ENCODE measurements around the gene PLOD3. TPM values are rescaled to one million over a fixed set of nuclear protein-coding genes. Genes with fewer than 3 reads are reported as not detected.

PLOD3 gene
- total RNA-seq, 2 experiments from 2014 or later = 18.8 to 19.7 TPM

- intact Hi-C loops (cut with micrococcal nuclease) = no loop called here
- no peaks in the 10 kb centered on the region for H3K9me3 Mint-ChIP-seq
- H3K36me3 Mint-ChIP-seq (ENCODE audit: low read depth) = peaks cover 11% of the 10 kb centered on the region
These were observed 5.0 kb upstream of the PLOD3 start for GRCh38 chr7:101222275-101222830.

DNA sequence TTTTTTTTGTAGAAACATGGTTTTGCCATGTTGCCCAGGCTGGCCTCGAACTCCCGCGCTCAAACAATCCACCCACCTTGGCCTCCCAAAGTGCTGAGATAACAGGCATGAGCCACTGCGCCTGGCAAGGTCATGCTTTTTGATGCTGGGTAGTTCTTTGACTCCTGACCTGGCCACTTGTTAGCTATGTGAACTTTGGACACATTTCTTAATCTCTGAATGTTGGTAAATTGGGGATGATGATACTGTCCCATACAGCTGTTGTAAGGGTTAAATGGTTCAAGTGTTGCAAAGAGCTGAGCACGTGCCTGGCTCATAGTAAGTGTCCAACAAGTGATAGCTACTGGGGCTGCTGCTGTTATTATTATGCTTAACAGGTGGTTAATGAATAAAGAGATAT lies 2.9 kb upstream of the PLOD3 start:
- no peak for DNase-seq
- intact Hi-C loops (cut with micrococcal nuclease) = no loop called here
- H3K9me3 Mint-ChIP-seq = no peaks in the 10 kb centered on the region
- peaks cover 35% of the 10 kb centered on the region for H3K4me1 Mint-ChIP-seq (ENCODE audit: low read depth)
- CTCF ChIA-PET = interaction anchor here (0.6 to 1.0 kb wide), 4 partner anchors 24 to 686 kb away, joined by 3 to 4 read pairs (median 3); no protein-coding TSS in a partner anchor
- H3K27ac Mint-ChIP-seq = no peak overlapping the region
- no peaks in the 10 kb centered on the region for H3K27me3 Mint-ChIP-seq (ENCODE audit: low read depth)
- no peak overlapping the region for H3K4me3 Mint-ChIP-seq
- H3K36me3 Mint-ChIP-seq (ENCODE audit: low read depth) = peaks cover 11% of the 10 kb centered on the region

More at GRCh38 chr7:101222275-101222830, 5.0 kb upstream of the PLOD3 start:
- no peak overlapping the region for H3K27ac Mint-ChIP-seq
- CTCF ChIA-PET = interaction anchor here (0.7 to 1.3 kb wide), 2 partner anchors 22 to 79 kb away, joined by 3 to 6 read pairs; no protein-coding TSS in a partner anchor
- H3K27me3 Mint-ChIP-seq (ENCODE audit: low read depth) = no peaks in the 10 kb centered on the region
- no peak overlapping the region for H3K4me3 Mint-ChIP-seq
- DNase-seq = no peak
- peaks cover 22% of the 10 kb centered on the region for H3K4me1 Mint-ChIP-seq (ENCODE audit: low read depth)

GRCh38 chr7:101218236-101219125 lies 1.1 kb upstream of the PLOD3 start:
- no peaks in the 10 kb centered on the region for H3K27me3 Mint-ChIP-seq (ENCODE audit: low read depth)
- peak overlapping the region; percentile 89 for H3K4me3 Mint-ChIP-seq
- peaks cover 35% of the 10 kb centered on the region for H3K4me1 Mint-ChIP-seq (ENCODE audit: low read depth)
- CTCF ChIA-PET = interaction anchor here (0.6 to 3.3 kb wide), 10 partner anchors 18 to 343 kb away, joined by 3 to 18 read pairs (median 7); partner anchors contain the start of genes FIS1 and MOGAT3
- H3K27ac Mint-ChIP-seq = peak overlapping the region; percentile 73
- DNase-seq = no peak
- no peaks in the 10 kb centered on the region for H3K9me3 Mint-ChIP-seq
- intact Hi-C loops (cut with micrococcal nuclease) = loop anchor here (1.0 kb wide), 3 partner anchors 27 to 343 kb away; partner anchors contain the start of genes FIS1 and SRRT
- peaks cover 4% of the 10 kb centered on the region for H3K36me3 Mint-ChIP-seq (ENCODE audit: low read depth)

GRCh38 chr7:101216860-101217387 lies 457 bp downstream of the PLOD3 start:
- CTCF ChIA-PET = interaction anchor here (0.9 to 3.3 kb wide), 7 partner anchors 24 to 158 kb away, joined by 3 to 18 read pairs (median 8); partner anchors contain the start of gene FIS1
- intact Hi-C loops (cut with micrococcal nuclease) = no loop called here
- Mint-ChIP-seq H3K4me3 (peak overlapping the region; percentile 89), H3K4me1 (ENCODE audit: low read depth) (peaks cover 35% of the 10 kb centered on the region), H3K9me3 (no peaks in the 10 kb centered on the region), H3K27ac (no peak overlapping the region), H3K36me3 (ENCODE audit: low read depth) (peaks cover 4% of the 10 kb centered on the region), H3K27me3 (ENCODE audit: low read depth) (no peaks in the 10 kb centered on the region)
- no peak for DNase-seq

DNA sequence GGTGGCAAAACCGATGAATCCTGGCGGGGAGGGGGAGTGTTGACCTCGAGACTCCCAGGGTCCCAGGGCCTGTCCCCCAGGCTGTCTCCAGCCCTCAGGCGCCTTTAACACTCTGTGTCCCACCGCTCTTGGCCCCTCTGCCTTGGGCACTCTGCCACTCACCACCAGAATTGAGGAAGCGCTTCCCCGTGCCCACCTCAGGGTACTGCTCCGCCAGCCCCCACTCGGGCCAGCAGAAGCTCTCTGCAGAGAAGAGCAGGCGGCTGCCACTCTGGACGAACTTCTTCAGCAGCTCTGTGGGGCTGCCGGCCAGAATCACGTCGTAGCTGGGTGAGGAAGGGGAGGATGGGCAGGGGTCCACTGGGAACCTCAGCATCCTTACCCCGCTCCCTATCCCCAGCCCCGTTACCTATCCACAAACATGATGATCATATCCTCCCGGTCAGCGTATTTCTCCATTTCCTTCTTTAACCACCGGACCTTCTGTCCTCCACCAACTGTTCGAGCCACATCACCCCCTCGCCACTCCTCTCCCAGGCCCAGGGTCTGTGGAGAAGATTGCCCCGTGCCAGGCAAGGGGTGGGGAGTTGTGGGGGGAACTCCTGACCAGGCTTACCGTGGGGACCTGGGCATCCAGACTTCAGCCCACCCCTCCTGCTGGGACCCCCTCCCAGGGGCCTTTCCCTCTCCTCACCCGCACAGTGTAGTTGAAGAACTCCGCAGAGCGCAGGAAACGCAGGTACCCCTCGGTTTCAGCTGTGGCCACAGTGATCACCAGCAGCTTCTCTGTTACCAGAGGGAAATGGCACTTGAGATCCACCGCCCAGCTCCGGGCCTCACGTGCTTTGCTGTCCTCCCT lies 1.2 kb downstream of the PLOD3 start:
- Mint-ChIP-seq H3K36me3 (ENCODE audit: low read depth) (peaks cover 4% of the 10 kb centered on the region), H3K27ac (no peak overlapping the region), H3K4me3 (peak overlapping the region; percentile 89), H3K27me3 (ENCODE audit: low read depth) (no peaks in the 10 kb centered on the region), H3K9me3 (no peaks in the 10 kb centered on the region), H3K4me1 (ENCODE audit: low read depth) (peaks cover 31% of the 10 kb centered on the region)
- intact Hi-C loops (cut with micrococcal nuclease) = no loop called here
- CTCF ChIA-PET = interaction anchor here (0.7 to 3.3 kb wide), 5 partner anchors 24 to 72 kb away, joined by 3 to 16 read pairs (median 8); no protein-coding TSS in a partner anchor
- DNase-seq = no peak

DNA sequence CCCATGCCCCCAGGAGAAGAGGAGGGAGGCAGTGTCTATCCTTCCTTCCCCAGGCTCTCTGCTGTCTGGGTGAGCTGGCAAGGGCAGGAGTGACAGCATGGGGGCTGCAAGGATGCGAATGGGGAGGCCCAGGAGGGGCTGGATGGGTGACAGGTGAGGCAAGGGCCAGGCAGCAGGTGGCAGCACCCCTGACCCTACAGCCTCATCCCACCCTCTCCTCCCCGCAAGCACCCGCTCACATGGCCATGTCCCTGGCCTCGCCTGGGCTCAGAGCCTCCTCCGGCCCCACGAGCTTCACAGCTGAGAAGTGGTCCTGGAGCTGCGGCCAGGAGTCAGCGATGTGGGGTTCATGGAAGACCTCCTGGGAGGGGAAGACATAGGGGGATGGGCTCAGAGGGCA lies 5.4 kb downstream of the PLOD3 start:
- H3K36me3 Mint-ChIP-seq (ENCODE audit: low read depth) = peaks cover 10% of the 10 kb centered on the region
- H3K4me1 Mint-ChIP-seq (ENCODE audit: low read depth) = peaks cover 13% of the 10 kb centered on the region
- CTCF ChIA-PET = interaction anchor here (1.2 to 2.0 kb wide), 2 partner anchors 71 to 104 kb away, joined by 5 to 6 read pairs; no protein-coding TSS in a partner anchor
- DNase-seq = no peak
- no peaks in the 10 kb centered on the region for H3K9me3 Mint-ChIP-seq
- H3K27ac Mint-ChIP-seq = no peak overlapping the region
- no peak overlapping the region for H3K4me3 Mint-ChIP-seq
- intact Hi-C loops (cut with micrococcal nuclease) = no loop called here
- no peaks in the 10 kb centered on the region for H3K27me3 Mint-ChIP-seq (ENCODE audit: low read depth)

GRCh38 chr7:101211501-101211900 lies 5.9 kb downstream of the PLOD3 start:
- H3K36me3 Mint-ChIP-seq (ENCODE audit: low read depth) = peaks cover 12% of the 10 kb centered on the region
- DNase-seq = no peak
- CTCF ChIA-PET = interaction anchor here (1.2 to 2.0 kb wide), 2 partner anchors 71 to 105 kb away, joined by 5 to 6 read pairs; no protein-coding TSS in a partner anchor
- peaks cover 10% of the 10 kb centered on the region for H3K4me1 Mint-ChIP-seq (ENCODE audit: low read depth)
- no peak overlapping the region for H3K4me3 Mint-ChIP-seq
- no peaks in the 10 kb centered on the region for H3K9me3 Mint-ChIP-seq
- no peak overlapping the region for H3K27ac Mint-ChIP-seq
- intact Hi-C loops (cut with micrococcal nuclease) = no loop called here
- H3K27me3 Mint-ChIP-seq (ENCODE audit: low read depth) = no peaks in the 10 kb centered on the region

GRCh38 chr7:101210143-101210542 lies 7.2 kb downstream of the PLOD3 start:
- CTCF ChIA-PET = no interaction called here
- H3K4me1 Mint-ChIP-seq (ENCODE audit: low read depth) = no peaks in the 10 kb centered on the region
- no peaks in the 10 kb centered on the region for H3K9me3 Mint-ChIP-seq
- H3K36me3 Mint-ChIP-seq (ENCODE audit: low read depth) = peaks cover 14% of the 10 kb centered on the region
- no peak overlapping the region for H3K27ac Mint-ChIP-seq
- intact Hi-C loops (cut with micrococcal nuclease) = no loop called here
- no peaks in the 10 kb centered on the region for H3K27me3 Mint-ChIP-seq (ENCODE audit: low read depth)
- no peak for DNase-seq
- H3K4me3 Mint-ChIP-seq = no peak overlapping the region

DNA sequence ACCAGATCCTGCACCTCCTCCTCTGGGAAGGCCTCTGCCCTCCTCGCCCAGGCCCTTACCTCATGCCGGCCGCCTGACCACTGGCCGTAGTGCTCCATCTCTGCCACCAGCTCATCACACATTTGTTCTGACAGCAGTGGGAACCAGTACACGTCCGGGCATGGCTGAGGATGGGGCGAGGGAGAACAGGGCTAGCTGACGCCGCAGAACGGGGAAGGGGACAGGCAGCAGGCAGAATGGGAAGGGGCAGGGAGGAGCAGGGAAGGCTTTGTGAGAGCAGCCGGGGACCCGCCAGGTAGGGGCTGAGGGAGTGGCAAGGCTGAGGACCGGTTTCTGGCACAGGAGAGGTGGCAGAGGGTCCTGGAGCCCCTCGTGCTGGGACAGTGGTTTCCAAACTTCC lies 8.6 kb downstream of the PLOD3 start:
- H3K27ac Mint-ChIP-seq = no peak overlapping the region
- intact Hi-C loops (cut with micrococcal nuclease) = no loop called here
- no peak overlapping the region for H3K4me3 Mint-ChIP-seq
- H3K27me3 Mint-ChIP-seq (ENCODE audit: low read depth) = peaks cover under 1% of the 10 kb centered on the region
- DNase-seq = no peak
- no peaks in the 10 kb centered on the region for H3K9me3 Mint-ChIP-seq
- CTCF ChIA-PET = no interaction called here
- H3K36me3 Mint-ChIP-seq (ENCODE audit: low read depth) = peaks cover 11% of the 10 kb centered on the region
- peaks cover 2% of the 10 kb centered on the region for H3K4me1 Mint-ChIP-seq (ENCODE audit: low read depth)

DNA sequence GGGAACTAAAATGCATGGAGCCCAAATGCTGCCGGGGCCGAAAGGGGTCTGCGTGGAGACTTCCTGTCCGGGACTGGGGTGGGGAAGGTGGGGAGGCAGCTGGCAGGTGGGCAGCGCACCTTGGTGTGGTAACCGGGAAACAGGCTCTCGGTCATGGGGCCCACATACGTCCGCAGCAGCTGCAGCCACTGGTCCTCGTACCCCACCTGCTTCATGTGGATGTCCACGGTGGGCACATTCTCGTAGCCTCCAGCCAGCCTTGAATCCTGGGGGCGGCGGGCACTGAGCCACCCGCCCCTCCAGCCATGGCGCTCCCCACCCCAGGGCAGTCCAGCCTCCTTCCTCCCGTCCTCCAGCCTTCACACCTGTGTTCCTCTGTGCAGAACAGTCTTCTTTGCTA lies 9.9 kb downstream of the PLOD3 start:
- no peak for DNase-seq
- CTCF ChIA-PET = interaction anchor here (0.9 to 1.1 kb wide), 2 partner anchors 15 to 63 kb away, joined by 4 to 5 read pairs; no protein-coding TSS in a partner anchor
- no peak overlapping the region for H3K4me3 Mint-ChIP-seq
- no peak overlapping the region for H3K27ac Mint-ChIP-seq
- intact Hi-C loops (cut with micrococcal nuclease) = no loop called here
- no peaks in the 10 kb centered on the region for H3K9me3 Mint-ChIP-seq
- peaks cover 11% of the 10 kb centered on the region for H3K36me3 Mint-ChIP-seq (ENCODE audit: low read depth)
- peaks cover 7% of the 10 kb centered on the region for H3K27me3 Mint-ChIP-seq (ENCODE audit: low read depth)
- peaks cover 7% of the 10 kb centered on the region for H3K4me1 Mint-ChIP-seq (ENCODE audit: low read depth)

GRCh38 chr7:101206665-101207042 lies 10.7 kb downstream of the PLOD3 start:
- intact Hi-C loops (cut with micrococcal nuclease) = no loop called here
- peaks cover 11% of the 10 kb centered on the region for H3K36me3 Mint-ChIP-seq (ENCODE audit: low read depth)
- no peak overlapping the region for H3K27ac Mint-ChIP-seq
- H3K9me3 Mint-ChIP-seq = no peaks in the 10 kb centered on the region
- H3K4me3 Mint-ChIP-seq = no peak overlapping the region
- H3K4me1 Mint-ChIP-seq (ENCODE audit: low read depth) = peaks cover 7% of the 10 kb centered on the region
- no peak for DNase-seq
- peaks cover 7% of the 10 kb centered on the region for H3K27me3 Mint-ChIP-seq (ENCODE audit: low read depth)
- CTCF ChIA-PET = interaction anchor here (1.8 kb wide), 1 partner anchor 14 kb away, joined by 5 read pairs; no protein-coding TSS in a partner anchor
